22Rv1 (cell line): ENCODE data around the gene CD200R1.

ENCODE experiments used
- ZFX ChIP-seq: fragments of 450-650 bp; IDR thresholded peaks from 2 replicates; pipeline ENCODE4 v1.6.1; 2017; ENCODE audit warnings: antibody characterized with exemption, borderline replicate concordance
- TF ChIP-seq, protein P1 (sequence below): fragments of 450-650 bp; IDR thresholded peaks from 2 replicates; pipeline ENCODE4 v1.5.1; 2017; ENCODE audit warnings: mild to moderate bottlenecking

DNA sequence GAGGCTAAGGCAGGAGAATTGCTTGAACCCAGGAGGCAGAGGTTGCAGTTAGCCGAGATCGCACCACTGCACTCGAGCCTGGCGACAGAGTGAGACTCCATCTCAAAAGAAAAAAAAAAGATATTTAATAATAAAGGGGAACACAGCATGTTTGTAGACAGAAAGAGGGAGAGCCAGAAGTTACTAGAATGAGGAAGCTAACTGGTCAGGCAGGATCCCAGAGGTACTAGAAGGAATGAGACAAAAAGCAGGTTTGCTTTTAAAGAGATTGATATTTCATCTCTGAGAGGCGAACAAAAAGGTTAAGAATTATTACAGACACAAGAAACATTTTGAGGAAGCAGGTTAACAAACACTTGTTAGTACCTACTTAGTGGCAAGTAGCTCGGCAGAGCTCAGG, 9.2 kb downstream of the CD200R1 start:
- TF ChIP-seq, protein P1, sequence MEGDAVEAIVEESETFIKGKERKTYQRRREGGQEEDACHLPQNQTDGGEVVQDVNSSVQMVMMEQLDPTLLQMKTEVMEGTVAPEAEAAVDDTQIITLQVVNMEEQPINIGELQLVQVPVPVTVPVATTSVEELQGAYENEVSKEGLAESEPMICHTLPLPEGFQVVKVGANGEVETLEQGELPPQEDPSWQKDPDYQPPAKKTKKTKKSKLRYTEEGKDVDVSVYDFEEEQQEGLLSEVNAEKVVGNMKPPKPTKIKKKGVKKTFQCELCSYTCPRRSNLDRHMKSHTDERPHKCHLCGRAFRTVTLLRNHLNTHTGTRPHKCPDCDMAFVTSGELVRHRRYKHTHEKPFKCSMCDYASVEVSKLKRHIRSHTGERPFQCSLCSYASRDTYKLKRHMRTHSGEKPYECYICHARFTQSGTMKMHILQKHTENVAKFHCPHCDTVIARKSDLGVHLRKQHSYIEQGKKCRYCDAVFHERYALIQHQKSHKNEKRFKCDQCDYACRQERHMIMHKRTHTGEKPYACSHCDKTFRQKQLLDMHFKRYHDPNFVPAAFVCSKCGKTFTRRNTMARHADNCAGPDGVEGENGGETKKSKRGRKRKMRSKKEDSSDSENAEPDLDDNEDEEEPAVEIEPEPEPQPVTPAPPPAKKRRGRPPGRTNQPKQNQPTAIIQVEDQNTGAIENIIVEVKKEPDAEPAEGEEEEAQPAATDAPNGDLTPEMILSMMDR: no peak
- TF ChIP-seq ZFX: no peak
